Ovary (tissue), 9 donors: Measurements from ENCODE around the gene EDN3. TPM values are rescaled to one million over a fixed set of nuclear protein-coding genes. Genes with fewer than 3 reads are reported as not detected.

Experiments
- DNase-seq, 5 donors: peaks; one replicate each; pipeline ENCODE4 v3.0.0-alpha.2; 2019 to 2020
- H3K27ac ChIP-seq, 2 donors: fragments of 200-600 bp; one replicate each; pipeline versions ENCODE4 v1.5.1 to v1.8.0; 2019 to 2022
- H3K27me3 ChIP-seq: fragments of 200-600 bp; one replicate; pipeline ENCODE4 v1.8.0; 2022
- H3K36me3 ChIP-seq: fragments of 200-600 bp; sonication (generic); one replicate; pipeline ENCODE4 v1.5.1; 2019
- H3K4me1 ChIP-seq: one replicate; pipeline ENCODE4 v1.8.1; 2013; ENCODE audit warnings: mild to moderate bottlenecking, moderate library complexity; ENCODE audit not compliant: insufficient read depth
- H3K4me3 ChIP-seq: fragments of 200-600 bp; sonication (generic); one replicate; pipeline ENCODE4 v1.5.1; 2017
- H3K9me3 ChIP-seq, 2 donors: fragments of 200-600 bp in 1 of 2; sonication (generic) in 1 of 2; one replicate each; pipeline versions ENCODE4 v1.5.1 to v1.8.1; 2013 to 2019; ENCODE audit warnings: mild to moderate bottlenecking in 1 of 2, moderate library complexity in 1 of 2
- EP300 ChIP-seq: sonication (generic); formaldehyde crosslinking; IDR thresholded peaks from one replicate; pipeline ENCODE4 v1.6.1; 2017; ENCODE audit warnings: antibody characterized with exemption
- POLR2A ChIP-seq: fragments of 450-650 bp; IDR thresholded peaks from one replicate; pipeline ENCODE4 v1.6.1; 2017; ENCODE audit warnings: antibody characterized with exemption, mild to moderate bottlenecking, moderate library complexity
- WGBS, 3 donors: extraction: QIAGEN DNeasy Blood & Tissue Kit in 1 of 3; methylation state at CpG; one replicate each; pipeline versions ENCODE4 v1.1.5 to v1.1.7; 2013 to 2017; 5-methylcytosine and 5-hydroxymethylcytosine counted together
- intact Hi-C, 4 donors: fragments of 100-400 bp; cut with DNase I; formaldehyde crosslinking; loops; one replicate each; pipeline versions ENCODE4 v1.11.0 to v1.15.1; 2022 to 2023
- polyA plus RNA-seq, 2 donors: library from polyadenylated mRNA; stranded (reverse); fragments of 200-250 nt in 1 of 2; fragments of 350-450 nt in 1 of 2; fragmentation: Illumina TruSeq in 1 of 2; extraction: RNeasy Lipid Tissue Mini Kit (QIAGEN cat#74804) in 1 of 2; gene quantifications; one replicate each; pipeline ENCODE4 v1.2.3, GENCODE V29; 2013 to 2014
- total RNA-seq, 7 donors: library from RNA; depleted of rRNA in 2 of 7; stranded (reverse); fragments of >200 nt in 2 of 7; fragmentation: NEBNext Ultra II Directional in 3 of 7; extraction: Animal tissue kit (Norgen Biotek cat#: 25700) in 3 of 7; gene quantifications; one replicate each; pipeline versions ENCODE4 v1.1.0 to v1.2.4, GENCODE V29; 2016 to 2023
- TF ChIP-seq, protein P1 (sequence below), 3 donors: fragments of 450-650 bp in 2 of 3; fragments of 200-600 bp in 1 of 3; IDR thresholded peaks; one replicate each; pipeline versions ENCODE4 v1.5.1 to v1.8.0; 2016 to 2022; ENCODE audit warnings: antibody characterized with exemption in 3 of 3, mild to moderate bottlenecking in 1 of 3
- donor health status: DM: no; HTN: no; CAD: no; lungs with moderate emphysema.
- donor health status: DM: no; HTN: no; CAD: no.
- donor health status: Bipolar disorder and iron deficiency.
- donor health status: DM: yes; HTN: yes; CAD: no.
- donor health status: DM: no; HTN: no; CAD: no.
- donor health status: DM: yes; HTN: yes; CAD: no.

The EDN3 gene
- total and polyA plus RNA-seq, 9 donors: 0.18 to 6.4 (median 0.57) TPM; not detected in 2

DNA sequence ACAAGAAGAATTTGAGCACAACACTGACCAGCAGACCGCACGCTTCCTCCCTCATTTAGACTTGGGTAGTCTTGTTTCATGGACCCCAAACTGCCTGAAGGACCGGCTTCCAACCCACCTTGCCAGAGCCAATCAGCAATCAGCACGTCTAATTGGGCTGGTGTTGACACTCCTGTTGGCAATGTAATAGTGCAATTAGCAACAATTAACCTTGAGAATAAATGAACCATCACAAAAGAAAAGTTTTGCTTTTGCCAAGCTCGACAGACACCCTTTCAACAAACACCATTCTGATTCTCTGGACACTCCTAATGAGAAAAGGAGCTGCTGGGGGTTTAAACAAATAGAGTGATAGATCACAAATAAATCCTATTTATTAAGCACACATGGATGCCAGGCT is 61.0 kb downstream of the EDN3 start:
- no peak for DNase-seq
- Histone ChIP-seq H3K36me3 (no peaks in the 10 kb centered on the region), H3K27me3 (no peaks in the 10 kb centered on the region), H3K9me3 (no peaks in the 10 kb centered on the region), H3K4me1 (no peaks in the 10 kb centered on the region), H3K27ac (no peak overlapping the region), H3K4me3 (no peak overlapping the region)
- TF ChIP-seq, protein P1, sequence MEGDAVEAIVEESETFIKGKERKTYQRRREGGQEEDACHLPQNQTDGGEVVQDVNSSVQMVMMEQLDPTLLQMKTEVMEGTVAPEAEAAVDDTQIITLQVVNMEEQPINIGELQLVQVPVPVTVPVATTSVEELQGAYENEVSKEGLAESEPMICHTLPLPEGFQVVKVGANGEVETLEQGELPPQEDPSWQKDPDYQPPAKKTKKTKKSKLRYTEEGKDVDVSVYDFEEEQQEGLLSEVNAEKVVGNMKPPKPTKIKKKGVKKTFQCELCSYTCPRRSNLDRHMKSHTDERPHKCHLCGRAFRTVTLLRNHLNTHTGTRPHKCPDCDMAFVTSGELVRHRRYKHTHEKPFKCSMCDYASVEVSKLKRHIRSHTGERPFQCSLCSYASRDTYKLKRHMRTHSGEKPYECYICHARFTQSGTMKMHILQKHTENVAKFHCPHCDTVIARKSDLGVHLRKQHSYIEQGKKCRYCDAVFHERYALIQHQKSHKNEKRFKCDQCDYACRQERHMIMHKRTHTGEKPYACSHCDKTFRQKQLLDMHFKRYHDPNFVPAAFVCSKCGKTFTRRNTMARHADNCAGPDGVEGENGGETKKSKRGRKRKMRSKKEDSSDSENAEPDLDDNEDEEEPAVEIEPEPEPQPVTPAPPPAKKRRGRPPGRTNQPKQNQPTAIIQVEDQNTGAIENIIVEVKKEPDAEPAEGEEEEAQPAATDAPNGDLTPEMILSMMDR (IDR thresholded peaks at IDR 0.05): no peak
- no peak for TF ChIP-seq EP300
- TF ChIP-seq POLR2A: no peak
- WGBS, 3 donors: 67 to 76% (median 73%) methylated on average over 5 of the region's 5 CpGs
- intact Hi-C loops: no loop called here

DNA sequence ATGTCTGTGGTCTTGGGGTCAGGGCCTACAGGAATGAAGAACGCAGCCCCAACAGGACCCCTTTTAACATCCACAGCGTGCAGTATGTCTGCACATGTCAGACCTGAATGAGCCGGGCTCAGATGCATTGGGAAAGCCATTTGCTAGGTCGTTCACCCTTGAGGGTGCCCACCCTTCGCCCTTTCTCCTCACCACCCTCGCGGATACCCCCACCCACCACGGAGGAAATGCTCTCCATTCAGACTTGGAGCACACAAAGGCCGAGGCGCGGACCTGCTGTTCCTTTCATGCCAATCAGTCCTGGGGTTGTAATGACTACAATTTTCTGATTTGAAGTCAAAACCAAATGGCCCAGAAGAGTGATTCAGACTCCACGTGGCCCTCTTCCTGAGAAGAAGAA is 62.7 kb downstream of the EDN3 start:
- H3K36me3 ChIP-seq: no peaks in the 10 kb centered on the region
- no peak overlapping the region for H3K27ac ChIP-seq
- no peak overlapping the region for H3K4me3 ChIP-seq
- TF ChIP-seq, protein P1 (IDR thresholded peaks at IDR 0.05): no peak
- TF ChIP-seq POLR2A (no peak), EP300 (no peak)
- H3K9me3 ChIP-seq: no peaks in the 10 kb centered on the region
- no peaks in the 10 kb centered on the region for H3K27me3 ChIP-seq
- 72 to 80% (median 74%) methylated on average over 12 of the region's 12 CpGs for WGBS, 3 donors
- DNase-seq: no peak
- intact Hi-C loops: no loop called here
- H3K4me1 ChIP-seq: no peaks in the 10 kb centered on the region

DNA sequence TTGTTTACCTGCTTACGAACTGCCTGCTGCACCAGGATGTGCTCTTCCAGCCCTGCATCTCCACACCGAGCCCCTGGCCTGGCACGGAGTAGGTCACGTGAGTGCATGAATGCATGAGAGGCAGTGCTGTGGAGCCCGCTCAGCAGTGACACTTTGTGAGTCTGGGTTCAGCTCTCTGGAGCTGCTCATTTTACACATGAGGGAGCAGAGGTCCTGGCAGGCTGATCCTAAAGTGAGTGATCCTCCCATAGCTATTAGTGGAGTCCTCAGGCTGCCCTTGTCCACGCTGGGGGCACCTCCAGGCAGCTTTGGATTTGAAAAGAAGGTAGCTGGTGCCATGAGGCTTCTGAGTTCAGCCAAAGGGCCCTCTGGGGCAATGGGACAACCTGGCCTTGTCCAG is 64.2 kb downstream of the EDN3 start:
- Histone ChIP-seq H3K4me3 (no peak overlapping the region), H3K36me3 (no peaks in the 10 kb centered on the region), H3K27me3 (no peaks in the 10 kb centered on the region), H3K4me1 (no peaks in the 10 kb centered on the region), H3K27ac (no peak overlapping the region), H3K9me3 (no peaks in the 10 kb centered on the region)
- intact Hi-C loops: no loop called here
- TF ChIP-seq, protein P1 (IDR thresholded peaks at IDR 0.05): no peak
- TF ChIP-seq EP300 (no peak), POLR2A (no peak)
- 83 to 89% (median 85%) methylated on average over 6 of the region's 6 CpGs for WGBS, 3 donors
- no peak for DNase-seq

DNA sequence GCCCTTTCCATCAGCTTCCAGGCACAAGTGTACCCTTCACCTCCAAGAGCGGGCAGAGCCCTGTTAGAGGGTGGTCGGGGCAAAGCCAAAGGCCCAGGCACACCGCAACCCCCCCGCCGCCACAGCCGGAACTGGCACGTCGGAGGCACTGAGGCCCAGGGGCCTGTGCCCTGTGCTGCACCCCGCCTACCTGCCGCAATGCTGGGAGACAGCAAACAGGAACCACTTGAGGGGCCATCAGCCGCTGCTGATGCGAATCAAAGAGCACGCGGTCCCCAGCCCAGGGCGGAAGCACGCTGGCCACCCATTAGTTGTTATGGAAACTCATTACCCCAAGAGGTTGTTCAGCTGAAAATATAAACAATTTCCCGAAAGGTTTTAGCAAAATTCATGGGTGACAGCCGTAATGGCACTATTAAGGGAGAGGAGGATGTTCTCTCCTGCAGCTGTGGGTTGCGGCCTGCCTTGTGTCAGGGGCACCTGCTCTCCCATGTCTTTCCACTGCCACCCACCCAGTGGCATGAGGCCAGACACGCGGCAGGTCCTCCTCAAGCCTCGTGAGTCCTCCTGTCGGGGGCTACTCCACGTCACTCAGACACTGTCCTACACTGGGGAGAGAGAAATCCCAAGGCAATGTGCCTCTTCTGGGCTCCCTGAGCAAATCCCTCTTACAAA is 65.3 kb downstream of the EDN3 start:
- Histone ChIP-seq H3K27ac (no peak overlapping the region), H3K27me3 (no peaks in the 10 kb centered on the region), H3K4me1 (no peaks in the 10 kb centered on the region), H3K36me3 (no peaks in the 10 kb centered on the region), H3K4me3 (no peak overlapping the region), H3K9me3 (no peaks in the 10 kb centered on the region)
- 79 to 88% (median 88%) methylated on average over 20 to 24 of the region's 24 CpGs for WGBS, 3 donors
- intact Hi-C loops: no loop called here
- DNase-seq: no peak
- TF ChIP-seq, protein P1 (IDR thresholded peaks at IDR 0.05): no peak
- TF ChIP-seq POLR2A (no peak), EP300 (no peak)
